ENCODE measurements around the gene ZNF398. TPM values are rescaled to one million over a fixed set of nuclear protein-coding genes. Genes with fewer than 3 reads are reported as not detected.

Gene ZNF398
- total RNA-seq, 4 donors from 2014 or later, result 7.6 to 22.6 (median 16.5) TPM

- Histone ChIP-seq H3K4me1 (no peaks in the 10 kb centered on the region), H3K9me3 (no peaks in the 10 kb centered on the region), H3K36me3 (no peaks in the 10 kb centered on the region), H3K4me3 (peak overlapping the region; percentile 87 to 93), H3K27ac (peak overlapping the region; percentile 95), H3K27me3 (no peaks in the 10 kb centered on the region)
- TF ChIP-seq POLR2A (IDR thresholded peaks at IDR 0.05) (no peak), CTCF (IDR thresholded peaks at IDR 0.05) (no peak)
- intact Hi-C loops (cut with DNase I; ENCODE audit: low total_unique reads), result no loop called here
- DNase-seq, result peak in 1 of 2 donors; percentile 52
Measured at GRCh38 chr7:149126662-149127266, 20.5 kb upstream of the ZNF398 start.

GRCh38 chr7:149130572-149131198 is 16.6 kb upstream of the ZNF398 start:
- Histone ChIP-seq H3K4me1 (no peaks in the 10 kb centered on the region), H3K36me3 (no peaks in the 10 kb centered on the region), H3K27me3 (no peaks in the 10 kb centered on the region), H3K4me3 (no peak overlapping the region), H3K9me3 (no peaks in the 10 kb centered on the region), H3K27ac (no peak overlapping the region)
- no peak for DNase-seq
- no peak for TF ChIP-seq CTCF (IDR thresholded peaks at IDR 0.05)
- no peak for TF ChIP-seq POLR2A (IDR thresholded peaks at IDR 0.05)
- intact Hi-C loops (cut with DNase I; ENCODE audit: low total_unique reads), result no loop called here

GRCh38 chr7:149133028-149133710 is 14.1 kb upstream of the ZNF398 start:
- Histone ChIP-seq H3K4me1 (no peaks in the 10 kb centered on the region), H3K36me3 (no peaks in the 10 kb centered on the region), H3K9me3 (no peaks in the 10 kb centered on the region), H3K4me3 (no peak overlapping the region), H3K27me3 (no peaks in the 10 kb centered on the region), H3K27ac (no peak overlapping the region)
- no peak for TF ChIP-seq CTCF (IDR thresholded peaks at IDR 0.05)
- no peak for TF ChIP-seq POLR2A (IDR thresholded peaks at IDR 0.05)
- intact Hi-C loops (cut with DNase I; ENCODE audit: low total_unique reads), result no loop called here
- DNase-seq, result no peak

- intact Hi-C loops (cut with DNase I; ENCODE audit: low total_unique reads), result no loop called here
- no peak overlapping the region for H3K4me3 ChIP-seq
- no peaks in the 10 kb centered on the region for H3K27me3 ChIP-seq
- H3K4me1 ChIP-seq, result no peaks in the 10 kb centered on the region
- no peak for DNase-seq
- H3K27ac ChIP-seq, result no peak overlapping the region
- H3K9me3 ChIP-seq, result no peaks in the 10 kb centered on the region
- TF ChIP-seq CTCF (IDR thresholded peaks at IDR 0.05), result no peak
- no peaks in the 10 kb centered on the region for H3K36me3 ChIP-seq
Measured at GRCh38 chr7:149136118-149136517, 11.1 kb upstream of the ZNF398 start.

- Histone ChIP-seq H3K4me1 (no peaks in the 10 kb centered on the region), H3K9me3 (no peaks in the 10 kb centered on the region), H3K4me3 (no peak overlapping the region), H3K27me3 (no peaks in the 10 kb centered on the region), H3K27ac (no peak overlapping the region), H3K36me3 (no peaks in the 10 kb centered on the region)
- no peak for DNase-seq
- intact Hi-C loops (cut with DNase I; ENCODE audit: low total_unique reads), result no loop called here
- no peak for TF ChIP-seq POLR2A (IDR thresholded peaks at IDR 0.05)
- TF ChIP-seq CTCF (IDR thresholded peaks at IDR 0.05), result no peak
Measured at GRCh38 chr7:149140831-149141230, 6.4 kb upstream of the ZNF398 start.

Data from uterus (tissue), 4 donors.